Effector memory CD8-positive, alpha-beta T cell (primary cell): ENCODE data around the gene EPB41L1.

Experiments used
- ATAC-seq: fragments of 150-1000 bp; cut with Tn5 transposase; replicated peaks from 2 replicates; pipeline ENCODE4 v1.10.0; 2021; ENCODE audit warnings: mild to moderate bottlenecking, moderate library complexity
- DNase-seq, 3 experiments: peaks; one replicate each; pipeline ENCODE4 v3.0.0; 2021
- H3K27ac Mint-ChIP-seq, 2 donors: one replicate each; pipeline ENCODE4 v1.8.0; 2022; ENCODE audit warnings: mild to moderate bottlenecking in 2 of 2, mixed read lengths in 2 of 2, moderate library complexity in 2 of 2
- H3K27me3 Mint-ChIP-seq, 2 donors: one replicate each; pipeline ENCODE4 v1.8.0; 2022; ENCODE audit warnings: mixed read lengths in 2 of 2
- H3K36me3 Mint-ChIP-seq: one replicate; pipeline ENCODE4 v1.8.0; 2022; ENCODE audit warnings: mild to moderate bottlenecking, moderate library complexity, mixed read lengths; ENCODE audit not compliant: insufficient read depth
- H3K4me1 Mint-ChIP-seq, 2 donors: one replicate each; pipeline ENCODE4 v1.8.0; 2022; ENCODE audit warnings: low read depth in 2 of 2, mixed read lengths in 2 of 2
- H3K4me3 Mint-ChIP-seq, 2 donors: one replicate each; pipeline ENCODE4 v1.8.0; 2022; ENCODE audit warnings: mild to moderate bottlenecking in 2 of 2, mixed read lengths in 2 of 2, moderate library complexity in 2 of 2
- H3K9me3 Mint-ChIP-seq, 2 donors: one replicate each; pipeline ENCODE4 v1.8.0; 2022; ENCODE audit warnings: mixed read lengths in 2 of 2

The EPB41L1 gene

GRCh38 chr20:36273414-36274180 lies 119.1 kb downstream of the EPB41L1 start:
- no peaks in the 10 kb centered on the region for H3K36me3 Mint-ChIP-seq
- no peak overlapping the region for H3K27ac Mint-ChIP-seq
- H3K4me3 Mint-ChIP-seq: no peak overlapping the region
- ATAC-seq: no peak
- no peaks in the 10 kb centered on the region for H3K9me3 Mint-ChIP-seq
- peaks cover 38 to 58% of the 10 kb centered on the region in 2 donors for H3K27me3 Mint-ChIP-seq
- H3K4me1 Mint-ChIP-seq: no peaks in the 10 kb centered on the region
- no peak for DNase-seq

GRCh38 chr20:36274181-36274841 lies 119.8 kb downstream of the EPB41L1 start:
- Mint-ChIP-seq H3K27ac (no peak overlapping the region), H3K4me3 (no peak overlapping the region)

GRCh38 chr20:36275011-36275410 lies 120.5 kb downstream of the EPB41L1 start:
- Mint-ChIP-seq H3K4me1 (no peaks in the 10 kb centered on the region), H3K27me3 (peaks cover 39 to 61% of the 10 kb centered on the region in 2 donors), H3K4me3 (no peak overlapping the region), H3K9me3 (no peaks in the 10 kb centered on the region), H3K36me3 (no peaks in the 10 kb centered on the region), H3K27ac (no peak overlapping the region)
- no peak for DNase-seq
- ATAC-seq: no peak

More at GRCh38 chr20:36274181-36274841, 119.8 kb downstream of the EPB41L1 start:
- H3K36me3 Mint-ChIP-seq: no peaks in the 10 kb centered on the region
- H3K27me3 Mint-ChIP-seq: peaks cover 38 to 58% of the 10 kb centered on the region in 2 donors
- no peaks in the 10 kb centered on the region for H3K4me1 Mint-ChIP-seq
- no peak for DNase-seq
- no peaks in the 10 kb centered on the region for H3K9me3 Mint-ChIP-seq
- ATAC-seq: no peak

- ATAC-seq (no peak), DNase-seq (no peak)
- H3K4me1 Mint-ChIP-seq: no peaks in the 10 kb centered on the region
- peaks cover 45 to 65% of the 10 kb centered on the region in 2 donors for H3K27me3 Mint-ChIP-seq
- no peaks in the 10 kb centered on the region for H3K9me3 Mint-ChIP-seq
- H3K36me3 Mint-ChIP-seq: no peaks in the 10 kb centered on the region
- no peak overlapping the region for H3K4me3 Mint-ChIP-seq
- H3K27ac Mint-ChIP-seq: no peak overlapping the region
Observed at GRCh38 chr20:36275441-36276189, 121.1 kb downstream of the EPB41L1 start.

- Mint-ChIP-seq H3K9me3 (no peaks in the 10 kb centered on the region), H3K4me3 (no peak overlapping the region), H3K27me3 (peaks cover 44 to 68% of the 10 kb centered on the region in 2 donors), H3K36me3 (no peaks in the 10 kb centered on the region), H3K27ac (no peak overlapping the region), H3K4me1 (no peaks in the 10 kb centered on the region)
- ATAC-seq: no peak
- no peak for DNase-seq
Observed at GRCh38 chr20:36277546-36277945, 123.0 kb downstream of the EPB41L1 start.

- Mint-ChIP-seq H3K4me1 (no peaks in the 10 kb centered on the region), H3K27me3 (peaks cover 40 to 58% of the 10 kb centered on the region in 2 donors), H3K9me3 (no peaks in the 10 kb centered on the region), H3K4me3 (no peak overlapping the region), H3K27ac (no peak overlapping the region), H3K36me3 (no peaks in the 10 kb centered on the region)
- DNase-seq (no peak), ATAC-seq (no peak)
Observed at GRCh38 chr20:36279362-36279761, 124.8 kb downstream of the EPB41L1 start.

- Mint-ChIP-seq H3K9me3 (no peaks in the 10 kb centered on the region), H3K27ac (no peak overlapping the region), H3K27me3 (peaks cover 39 to 56% of the 10 kb centered on the region in 2 donors), H3K4me3 (no peak overlapping the region), H3K4me1 (no peaks in the 10 kb centered on the region), H3K36me3 (no peaks in the 10 kb centered on the region)
- no peak for DNase-seq
- ATAC-seq: no peak
Observed at GRCh38 chr20:36279776-36280175, 125.2 kb downstream of the EPB41L1 start.

- DNase-seq (no peak), ATAC-seq (no peak)
- Mint-ChIP-seq H3K9me3 (no peaks in the 10 kb centered on the region), H3K4me1 (no peaks in the 10 kb centered on the region), H3K4me3 (no peak overlapping the region), H3K36me3 (no peaks in the 10 kb centered on the region), H3K27ac (no peak overlapping the region), H3K27me3 (peaks cover 30 to 57% of the 10 kb centered on the region in 2 donors)
Observed at GRCh38 chr20:36281785-36282380, 127.3 kb downstream of the EPB41L1 start.
